Gastrocnemius medialis (tissue), 4 donors: ENCODE results near the gene FAM171A1. TPM values are rescaled to one million over a fixed set of nuclear protein-coding genes. Genes with fewer than 3 reads are reported as not detected.

ENCODE experiments used
- ATAC-seq, 2 donors: fragments of 150-250 bp; one replicate each; pipeline ENCODE4 v1.9.1; 2016
- DNase-seq, 2 donors: peaks; one replicate each; pipeline ENCODE4 v3.0.0-alpha.2; 2019
- H3K27ac ChIP-seq, 4 donors: fragments of 200-600 bp; sonication (generic); 1 replicate in 1 of 4; 2 replicates in 3 of 4; pipeline ENCODE4 v1.5.1; 2016 to 2018; ENCODE audit warnings: mild to moderate bottlenecking in 2 of 4, moderate library complexity in 1 of 4
- H3K27me3 ChIP-seq, 3 donors: fragments of 200-600 bp; sonication (generic) in 2 of 3; 1 replicate in 1 of 3; 2 replicates in 2 of 3; pipeline versions ENCODE4 v1.5.1 to v1.6.0; 2016 to 2019; ENCODE audit warnings: mild to moderate bottlenecking in 1 of 3, moderate library complexity in 1 of 3
- H3K36me3 ChIP-seq, 2 donors: fragments of 200-600 bp; sonication (generic) in 1 of 2; one replicate each; pipeline ENCODE4 v1.5.1; 2017 to 2018
- H3K4me1 ChIP-seq, 2 donors: fragments of 200-600 bp; sonication (generic) in 1 of 2; one replicate each; pipeline ENCODE4 v1.5.1; 2016 to 2017; ENCODE audit warnings: mild to moderate bottlenecking in 2 of 2
- H3K4me3 ChIP-seq, 4 donors: fragments of 200-600 bp; sonication (generic) in 3 of 4; 1 replicate in 1 of 4; 2 replicates in 3 of 4; pipeline ENCODE4 v1.5.1; 2016 to 2019; ENCODE audit warnings: mild to moderate bottlenecking in 2 of 4
- H3K9me3 ChIP-seq, 3 donors: fragments of 200-600 bp; sonication (generic) in 2 of 3; 1 replicate in 1 of 3; 2 replicates in 2 of 3; pipeline ENCODE4 v1.5.1; 2016 to 2019
- CTCF ChIP-seq, 5 experiments: fragments of 450-650 bp in 3 of 5; fragments of 200-600 bp in 2 of 5; sonication (generic) in 2 of 5; IDR thresholded peaks in 4 of 5; conservative IDR thresholded peaks in 1 of 5; 1 replicate in 4 of 5; 2 replicates in 1 of 5; pipeline ENCODE4 v1.5.1; 2016 to 2019; ENCODE audit warnings: antibody characterized with exemption in 5 of 5, mild to moderate bottlenecking in 3 of 5, moderate library complexity in 3 of 5
- POLR2A ChIP-seq, 2 donors: fragments of 450-650 bp; IDR thresholded peaks; one replicate each; pipeline ENCODE4 v1.6.1; 2017; ENCODE audit warnings: antibody characterized with exemption in 2 of 2, mild to moderate bottlenecking in 2 of 2, moderate library complexity in 2 of 2
- in situ Hi-C, 4 donors: fragments of 200-750 bp; cut with MboI; loops; one replicate each; pipeline versions ENCODE4 v1.15.0 to v1.8.0; 2017; ENCODE audit warnings: low sequenced_read_pairs in 4 of 4
- intact Hi-C: fragments of 100-400 bp; cut with DNase I; formaldehyde crosslinking; loops from one replicate; pipeline ENCODE4 v1.15.1; 2023; ENCODE audit warnings: low total_unique reads
- total RNA-seq, 4 donors: library from RNA; depleted of rRNA; stranded (reverse); fragments of >200 nt; gene quantifications; one replicate each; pipeline versions ENCODE4 v1.1.0 to v1.2.3, GENCODE V29; 2016

The FAM171A1 gene
- total RNA-seq, 4 donors from 2014 or later, result 2.1 to 5.6 (median 4.3) TPM

GRCh38 chr10:15201589-15202300, 169.3 kb downstream of the FAM171A1 start:
- intact Hi-C loops, result no loop called here
- H3K4me3 ChIP-seq, result no peak overlapping the region
- H3K27me3 ChIP-seq, result no peaks in the 10 kb centered on the region
- H3K4me1 ChIP-seq, result peaks cover 0 to 7% of the 10 kb centered on the region in 2 donors
- ATAC-seq (no peak), DNase-seq (no peak)
- in situ Hi-C loops, result no loop called here
- H3K27ac ChIP-seq, result peak overlapping the region in 1 of 4 donors; percentile 10
- TF ChIP-seq CTCF (IDR thresholded peaks at IDR 0.05 in 4 of 5, conservative IDR thresholded peaks at IDR 0.05 in 1 of 5) (no peak), POLR2A (IDR thresholded peaks at IDR 0.05) (no peak)
- H3K9me3 ChIP-seq, result no peaks in the 10 kb centered on the region
- no peaks in the 10 kb centered on the region for H3K36me3 ChIP-seq

GRCh38 chr10:15200626-15201025, 170.5 kb downstream of the FAM171A1 start:
- no peaks in the 10 kb centered on the region for H3K27me3 ChIP-seq
- H3K4me3 ChIP-seq, result no peak overlapping the region
- H3K4me1 ChIP-seq, result peaks cover 0 to 7% of the 10 kb centered on the region in 2 donors
- H3K36me3 ChIP-seq, result no peaks in the 10 kb centered on the region
- peak overlapping the region; percentile 5 to 54 (median 27) for H3K27ac ChIP-seq
- ATAC-seq (peak; percentile 56 to 70), DNase-seq (no peak)
- TF ChIP-seq POLR2A (IDR thresholded peaks at IDR 0.05) (no peak), CTCF (IDR thresholded peaks at IDR 0.05 in 4 of 5, conservative IDR thresholded peaks at IDR 0.05 in 1 of 5) (no peak)
- intact Hi-C loops (no loop called here), in situ Hi-C loops (no loop called here)
- H3K9me3 ChIP-seq, result no peaks in the 10 kb centered on the region

GRCh38 chr10:15197911-15198310, 173.2 kb downstream of the FAM171A1 start:
- H3K4me3 ChIP-seq, result no peak overlapping the region
- H3K36me3 ChIP-seq, result no peaks in the 10 kb centered on the region
- intact Hi-C loops (no loop called here), in situ Hi-C loops (no loop called here)
- no peaks in the 10 kb centered on the region for H3K9me3 ChIP-seq
- TF ChIP-seq CTCF (IDR thresholded peaks at IDR 0.05 in 4 of 5, conservative IDR thresholded peaks at IDR 0.05 in 1 of 5), result no peak
- no peak for TF ChIP-seq POLR2A (IDR thresholded peaks at IDR 0.05)
- no peak overlapping the region for H3K27ac ChIP-seq
- ATAC-seq, result no peak
- peaks cover 0 to 7% of the 10 kb centered on the region in 2 donors for H3K4me1 ChIP-seq
- no peak for DNase-seq
- H3K27me3 ChIP-seq, result no peaks in the 10 kb centered on the region

GRCh38 chr10:15197276-15197675, 173.8 kb downstream of the FAM171A1 start:
- Histone ChIP-seq H3K27ac (no peak overlapping the region), H3K4me3 (no peak overlapping the region), H3K36me3 (no peaks in the 10 kb centered on the region), H3K9me3 (no peaks in the 10 kb centered on the region), H3K4me1 (peaks cover 0 to 7% of the 10 kb centered on the region in 2 donors), H3K27me3 (no peaks in the 10 kb centered on the region)
- ATAC-seq (no peak), DNase-seq (no peak)
- intact Hi-C loops, result no loop called here
- in situ Hi-C loops, result no loop called here
- TF ChIP-seq CTCF (IDR thresholded peaks at IDR 0.05 in 4 of 5, conservative IDR thresholded peaks at IDR 0.05 in 1 of 5) (no peak), POLR2A (IDR thresholded peaks at IDR 0.05) (no peak)
